Osteoblast (primary cell): Measurements from ENCODE around the gene FAM181A. TPM values are rescaled to one million over a fixed set of nuclear protein-coding genes. Genes with fewer than 3 reads are reported as not detected.

Experiments used
- DNase-seq: peaks from one replicate; pipeline ENCODE4 v3.0.0; 2011; ENCODE audit warnings: low spot score, mixed read lengths; ENCODE audit not compliant: insufficient read length; ENCODE audit errors: missing footprints
- H2AFZ ChIP-seq: 2 replicates; pipeline ENCODE4 v1.6.0; 2011; ENCODE audit warnings: mild to moderate bottlenecking, low read length
- H3K27ac ChIP-seq: 2 replicates; pipeline ENCODE4 v1.5.1; 2011; ENCODE audit warnings: mild to moderate bottlenecking, low read depth, low read length, moderate library complexity
- H3K27me3 ChIP-seq: 2 replicates; pipeline ENCODE4 v1.6.0; 2012; ENCODE audit warnings: mild to moderate bottlenecking, control low read depth, inconsistent platforms, low read length, moderate library complexity; ENCODE audit not compliant: insufficient read depth
- H3K36me3 ChIP-seq: 2 replicates; pipeline ENCODE4 v1.5.1; 2011; ENCODE audit warnings: mild to moderate bottlenecking, low read length, control low read depth, moderate library complexity; ENCODE audit not compliant: insufficient read depth
- H3K4me1 ChIP-seq: 2 replicates; pipeline ENCODE4 v1.5.1; 2011; ENCODE audit warnings: mild to moderate bottlenecking, low read length, control low read depth, moderate library complexity; ENCODE audit not compliant: insufficient read depth
- H3K4me2 ChIP-seq: 2 replicates; pipeline ENCODE4 v1.6.0; 2011; ENCODE audit warnings: mild to moderate bottlenecking, low read length; ENCODE audit not compliant: insufficient read depth
- H3K4me3 ChIP-seq: fragments of 200-600 bp; sonication (generic); 3 replicates; pipeline ENCODE4 v1.5.1; 2012; ENCODE audit warnings: mild to moderate bottlenecking, low read length, inconsistent platforms; ENCODE audit not compliant: insufficient read depth
- H3K79me2 ChIP-seq: 2 replicates; pipeline ENCODE4 v1.6.0; 2012; ENCODE audit warnings: mild to moderate bottlenecking, low read length, control low read depth, inconsistent platforms; ENCODE audit not compliant: insufficient read depth
- H3K9me3 ChIP-seq: 2 replicates; pipeline ENCODE4 v1.5.1; 2011; ENCODE audit warnings: low read depth, low read length, control low read depth
- H4K20me1 ChIP-seq: 2 replicates; pipeline ENCODE4 v1.6.0; 2012; ENCODE audit warnings: mild to moderate bottlenecking, low read length, control low read depth; ENCODE audit not compliant: insufficient read depth
- CTCF ChIP-seq: IDR thresholded peaks from 2 replicates; pipeline ENCODE4 v1.5.1; 2011; ENCODE audit warnings: mild to moderate bottlenecking, low read depth, low read length, moderate library complexity; ENCODE audit errors: extremely low read depth
- total RNA-seq: library from RNA; depleted of rRNA; stranded (reverse); fragments of >200 nt; gene quantifications from 2 replicates; pipeline ENCODE4 v1.2.3, GENCODE V29; 2012

Gene FAM181A
- total RNA-seq, 1 donor: not detected

GRCh38 chr14:93929048-93929535 is 1.9 kb downstream of the FAM181A start:
- H3K4me3 ChIP-seq: no peak overlapping the region
- H3K27me3 ChIP-seq: no peaks in the 10 kb centered on the region
- H3K36me3 ChIP-seq: no peaks in the 10 kb centered on the region
- TF ChIP-seq CTCF: no peak
- DNase-seq: peak; percentile 74
- H4K20me1 ChIP-seq: no peaks in the 10 kb centered on the region
- no peak overlapping the region for H3K4me2 ChIP-seq
- no peaks in the 10 kb centered on the region for H3K79me2 ChIP-seq
- no peak overlapping the region for H3K27ac ChIP-seq
- no peaks in the 10 kb centered on the region for H3K4me1 ChIP-seq
- H2AFZ ChIP-seq: no peak overlapping the region
- H3K9me3 ChIP-seq: no peaks in the 10 kb centered on the region

- no peaks in the 10 kb centered on the region for H3K36me3 ChIP-seq
- H3K9me3 ChIP-seq: no peaks in the 10 kb centered on the region
- no peak overlapping the region for H3K4me2 ChIP-seq
- no peak overlapping the region for H2AFZ ChIP-seq
- no peaks in the 10 kb centered on the region for H4K20me1 ChIP-seq
- peaks cover 3% of the 10 kb centered on the region for H3K27me3 ChIP-seq
- H3K4me3 ChIP-seq: no peak overlapping the region
- H3K27ac ChIP-seq: no peak overlapping the region
- no peak for TF ChIP-seq CTCF
- H3K4me1 ChIP-seq: no peaks in the 10 kb centered on the region
- no peaks in the 10 kb centered on the region for H3K79me2 ChIP-seq
- DNase-seq: peak; percentile 62
Observed at GRCh38 chr14:93929657-93930056, 2.5 kb downstream of the FAM181A start.

GRCh38 chr14:93930296-93930988 is 3.3 kb downstream of the FAM181A start:
- peak; percentile 58 for DNase-seq
- peaks cover 11% of the 10 kb centered on the region for H3K27me3 ChIP-seq

GRCh38 chr14:93930989-93931307 is 3.8 kb downstream of the FAM181A start:
- Histone ChIP-seq H3K4me1 (no peaks in the 10 kb centered on the region), H3K36me3 (no peaks in the 10 kb centered on the region), H3K9me3 (no peaks in the 10 kb centered on the region), H4K20me1 (no peaks in the 10 kb centered on the region), H2AFZ (no peak overlapping the region), H3K79me2 (no peaks in the 10 kb centered on the region), H3K4me3 (no peak overlapping the region), H3K27ac (no peak overlapping the region), H3K4me2 (no peak overlapping the region), H3K27me3 (peaks cover 11% of the 10 kb centered on the region)
- DNase-seq: no peak
- no peak for TF ChIP-seq CTCF

More at GRCh38 chr14:93930296-93930988, 3.3 kb downstream of the FAM181A start:
- Histone ChIP-seq H4K20me1 (no peaks in the 10 kb centered on the region), H3K4me1 (no peaks in the 10 kb centered on the region), H3K4me2 (no peak overlapping the region), H2AFZ (no peak overlapping the region), H3K79me2 (no peaks in the 10 kb centered on the region), H3K9me3 (no peaks in the 10 kb centered on the region), H3K4me3 (no peak overlapping the region), H3K27ac (no peak overlapping the region), H3K36me3 (no peaks in the 10 kb centered on the region)
- no peak for TF ChIP-seq CTCF
